Liver (tissue), 3 donors: ENCODE results near the gene TDRD9.

Source experiments
- CTCF ChIP-seq: fragments of 150-350 bp; IDR thresholded peaks from 2 replicates; pipeline ENCODE4 v1.5.1; 2017; ENCODE audit warnings: improper control_type of control experiment, low read depth, low read length; ENCODE audit not compliant: missing input control
- EGR1 ChIP-seq, 2 donors: IDR thresholded peaks; 2 replicates each; pipeline ENCODE4 v1.6.1; 2016 to 2018; ENCODE audit warnings: antibody characterized with exemption in 2 of 2, low read depth in 2 of 2
- GABPA ChIP-seq, 2 donors: IDR thresholded peaks in 1 of 2; conservative IDR thresholded peaks in 1 of 2; 2 replicates each; pipeline ENCODE4 v1.6.1; 2016; ENCODE audit warnings: antibody characterized with exemption in 2 of 2, mild to moderate bottlenecking in 1 of 2, moderate library complexity in 1 of 2
- HNF4A ChIP-seq, 2 donors: conservative IDR thresholded peaks; 2 replicates each; pipeline ENCODE4 v1.6.1; 2016; ENCODE audit warnings: antibody characterized with exemption in 2 of 2, mild to moderate bottlenecking in 2 of 2
- JUND ChIP-seq, 2 donors: IDR thresholded peaks; 2 replicates each; pipeline ENCODE4 v1.6.1; 2016; ENCODE audit warnings: antibody characterized with exemption in 2 of 2
- MAX ChIP-seq: IDR thresholded peaks from 2 replicates; pipeline ENCODE4 v1.6.1; 2016; ENCODE audit warnings: antibody characterized with exemption
- RAD21 ChIP-seq, 2 donors: IDR thresholded peaks; 2 replicates each; pipeline ENCODE4 v1.6.1; 2016; ENCODE audit warnings: antibody characterized with exemption in 2 of 2, mild to moderate bottlenecking in 2 of 2
- REST ChIP-seq: IDR thresholded peaks from 2 replicates; pipeline ENCODE4 v1.6.1; 2016; ENCODE audit warnings: antibody characterized with exemption, mild to moderate bottlenecking
- RXRA ChIP-seq, 2 donors: IDR thresholded peaks; 2 replicates each; pipeline ENCODE4 v1.6.1; 2017 to 2018; ENCODE audit warnings: antibody characterized with exemption in 2 of 2, mild to moderate bottlenecking in 1 of 2
- SP1 ChIP-seq: IDR thresholded peaks from 2 replicates; pipeline ENCODE4 v1.6.1; 2018; ENCODE audit warnings: antibody characterized with exemption, mild to moderate bottlenecking
- YY1 ChIP-seq: IDR thresholded peaks from 2 replicates; pipeline ENCODE4 v1.6.1; 2016; ENCODE audit warnings: antibody characterized with exemption, mild to moderate bottlenecking
- donor health status: healthy.
- donor health status: healthy.

- TF ChIP-seq GABPA (IDR thresholded peaks at IDR 0.05 in 1 of 2, conservative IDR thresholded peaks at IDR 0.05 in 1 of 2) (no peak), CTCF (no peak), RXRA (IDR thresholded peaks at IDR 0.05) (no peak), HNF4A (conservative IDR thresholded peaks at IDR 0.05) (no peak), JUND (IDR thresholded peaks at IDR 0.05) (no peak), REST (no peak), YY1 (no peak), MAX (no peak), EGR1 (IDR thresholded peaks at IDR 0.05; ENCODE audit: low read depth in 2 of 2) (no peak), SP1 (no peak), RAD21 (IDR thresholded peaks at IDR 0.05) (no peak)
These were observed 6.8 kb downstream of the TDRD9 start for GRCh38 chr14:103935102-103935501.
